Measurements from ENCODE around the gene PDK2.

DNA sequence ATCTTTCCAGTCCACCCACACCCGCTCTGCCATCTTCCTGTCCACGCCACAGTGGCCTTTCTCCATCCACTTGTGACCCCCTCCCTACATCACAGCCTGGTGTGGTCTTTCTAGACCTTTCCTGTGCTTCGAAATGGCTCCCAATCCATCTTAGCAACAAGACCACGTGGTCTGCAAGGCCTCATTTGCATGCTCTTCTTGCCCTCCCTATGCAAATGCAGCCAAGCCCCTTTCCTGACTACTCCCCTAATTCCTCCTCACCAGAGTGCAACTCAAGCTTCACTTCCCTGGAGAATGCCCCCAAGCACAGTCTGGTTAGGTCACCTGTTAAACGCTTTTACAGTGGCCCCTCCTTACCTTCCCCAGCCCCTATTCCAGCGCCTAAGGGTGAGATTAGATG lies 49.2 kb downstream of the PDK2 start:
- TF ChIP-seq CTCF (IDR thresholded peaks at IDR 0.05; ENCODE audit: low read length): no peak
- no peak for TF ChIP-seq EZH2phosphoT487 (IDR thresholded peaks at IDR 0.05; ENCODE audit: low read length)
